Stimulated activated CD4-positive, alpha-beta T cell treated with anti-CD3 and anti-CD28 coated beads, Interleukin-1b, Interleukin-23, amount 100 ng/mL, for 1 hour (primary cell): ENCODE measurements around the gene UBE2QL1.

Source experiments
- DNase-seq, 2 donors: peaks; one replicate each; pipeline ENCODE4 v3.0.0-alpha.2; 2020; ENCODE audit warnings: low read depth in 2 of 2

UBE2QL1 gene

GRCh38 chr5:6478793-6479192 is 30.1 kb downstream of the UBE2QL1 start:
- no peak for DNase-seq

- no peak for DNase-seq
Measured at GRCh38 chr5:6480133-6481051, 31.7 kb downstream of the UBE2QL1 start.

- DNase-seq = no peak
Measured at GRCh38 chr5:6482735-6483134, 34.1 kb downstream of the UBE2QL1 start.

- DNase-seq = no peak
Measured at GRCh38 chr5:6483880-6484382, 35.3 kb downstream of the UBE2QL1 start.

- DNase-seq = no peak
Measured at GRCh38 chr5:6484446-6484845, 35.8 kb downstream of the UBE2QL1 start.

GRCh38 chr5:6484899-6485298 is 36.2 kb downstream of the UBE2QL1 start:
- DNase-seq = no peak

GRCh38 chr5:6485441-6485840 is 36.8 kb downstream of the UBE2QL1 start:
- DNase-seq = no peak

- DNase-seq = no peak
Measured at GRCh38 chr5:6486074-6486473, 37.4 kb downstream of the UBE2QL1 start.

- DNase-seq = no peak
Measured at GRCh38 chr5:6487081-6487480, 38.4 kb downstream of the UBE2QL1 start.

GRCh38 chr5:6488021-6488420 is 39.4 kb downstream of the UBE2QL1 start:
- DNase-seq = no peak

- no peak for DNase-seq
Measured at GRCh38 chr5:6489643-6490185, 41.1 kb downstream of the UBE2QL1 start.

- no peak for DNase-seq
Measured at GRCh38 chr5:6490246-6490645, 41.6 kb downstream of the UBE2QL1 start.

- no peak for DNase-seq
Measured at GRCh38 chr5:6490693-6491092, 42.0 kb downstream of the UBE2QL1 start.

GRCh38 chr5:6491196-6491918 is 42.7 kb downstream of the UBE2QL1 start:
- DNase-seq = no peak

- DNase-seq = no peak
Measured at GRCh38 chr5:6491919-6492290, 43.2 kb downstream of the UBE2QL1 start.

GRCh38 chr5:6492934-6493333 is 44.3 kb downstream of the UBE2QL1 start:
- DNase-seq = no peak

- no peak for DNase-seq
Measured at GRCh38 chr5:6493681-6494454, 45.2 kb downstream of the UBE2QL1 start.

- no peak for DNase-seq
Measured at GRCh38 chr5:6494939-6495338, 46.3 kb downstream of the UBE2QL1 start.

GRCh38 chr5:6495433-6496206 is 47.0 kb downstream of the UBE2QL1 start:
- no peak for DNase-seq

GRCh38 chr5:6496207-6496584 is 47.5 kb downstream of the UBE2QL1 start:
- DNase-seq = no peak

- no peak for DNase-seq
Measured at GRCh38 chr5:6496636-6497035, 48.0 kb downstream of the UBE2QL1 start.
